ENCODE data around the gene ENOPH1. TPM values are rescaled to one million over a fixed set of nuclear protein-coding genes. Genes with fewer than 3 reads are reported as not detected.
"Not testable (repeated sequence)": the region's sequence is repeated elsewhere in the genome, so short reads cannot be mapped to it uniquely, and the experiment has no call there.

The ENOPH1 gene
- polyA plus RNA-seq, 1 donor: 25.6 TPM

GRCh38 chr4:82469791-82470345, 39.5 kb downstream of the ENOPH1 start:
- no peak for DNase-seq (ENCODE audit: low read depth)

DNA sequence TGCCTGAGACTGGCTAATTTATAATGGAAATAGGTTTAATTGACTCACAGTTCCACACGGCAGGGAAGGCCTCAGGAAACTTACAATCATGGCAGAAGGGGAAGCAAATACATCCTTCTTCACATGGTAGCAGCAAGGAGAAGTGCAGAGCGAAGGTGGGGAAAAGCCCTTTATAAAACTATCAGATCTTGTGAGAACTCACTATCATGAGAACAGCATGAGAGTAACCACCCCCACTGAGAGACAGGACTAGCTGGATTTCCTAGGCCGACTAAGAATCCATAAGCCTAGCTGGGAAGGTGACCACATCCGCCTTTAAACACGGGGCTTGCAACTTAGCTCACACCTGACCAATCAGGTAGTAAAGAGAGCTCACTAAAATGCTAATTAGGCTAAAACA, 42.7 kb downstream of the ENOPH1 start:
- DNase-seq (ENCODE audit: low read depth): not testable (repeated sequence)

DNA sequence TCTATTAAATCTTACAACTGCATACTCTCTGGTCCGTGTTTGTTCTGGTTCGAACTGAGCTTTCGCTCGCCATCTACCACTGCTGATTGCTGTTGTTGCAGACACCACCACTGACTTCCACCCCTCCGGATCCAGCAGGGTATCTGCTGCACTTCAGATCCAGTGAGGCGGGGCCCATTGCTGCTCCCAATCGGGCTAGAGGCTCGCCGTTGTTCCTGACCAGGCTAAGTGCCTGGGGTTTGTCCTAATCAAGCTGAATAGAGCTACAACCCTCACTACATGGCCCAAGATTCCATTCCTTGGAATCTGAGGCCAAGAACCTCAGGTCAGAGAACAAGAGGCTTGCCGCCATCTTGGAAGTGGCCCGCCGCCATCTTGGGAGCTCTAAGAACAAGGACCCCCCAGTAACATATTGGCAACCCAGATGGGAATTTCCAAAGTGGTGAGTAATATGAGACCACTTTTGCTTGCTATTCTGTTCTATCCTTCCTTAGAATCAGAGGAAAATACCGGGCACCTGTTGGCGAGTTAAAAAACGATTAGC, 43.3 kb downstream of the ENOPH1 start:
- no peak for DNase-seq (ENCODE audit: low read depth)

DNA sequence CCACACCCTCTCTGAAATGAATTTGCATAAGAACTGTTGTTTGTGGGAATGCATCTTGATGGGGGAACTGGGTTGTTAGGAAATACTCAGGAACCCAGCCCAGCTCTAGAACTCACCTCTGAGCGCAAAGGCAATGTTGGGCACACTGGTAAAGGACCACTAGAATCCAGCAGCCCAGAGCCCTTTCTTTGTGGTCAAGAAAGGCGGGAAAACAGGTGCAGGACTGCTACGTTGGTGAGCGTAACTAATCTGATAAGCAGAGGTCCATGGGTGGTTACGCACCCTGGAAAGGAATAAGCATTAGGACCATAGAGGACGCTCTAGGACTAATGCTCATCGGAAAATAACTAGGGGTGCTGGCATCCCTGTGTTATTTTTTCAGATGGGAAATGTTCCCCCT, 45.5 kb downstream of the ENOPH1 start:
- not testable (repeated sequence) for DNase-seq (ENCODE audit: low read depth)

- not testable (repeated sequence) for DNase-seq (ENCODE audit: low read depth)
Measured at GRCh38 chr4:82477469-82477868, 47.1 kb downstream of the ENOPH1 start.

- no peak for DNase-seq (ENCODE audit: low read depth)
Measured at GRCh38 chr4:82479562-82479961, 49.2 kb downstream of the ENOPH1 start.

DNA sequence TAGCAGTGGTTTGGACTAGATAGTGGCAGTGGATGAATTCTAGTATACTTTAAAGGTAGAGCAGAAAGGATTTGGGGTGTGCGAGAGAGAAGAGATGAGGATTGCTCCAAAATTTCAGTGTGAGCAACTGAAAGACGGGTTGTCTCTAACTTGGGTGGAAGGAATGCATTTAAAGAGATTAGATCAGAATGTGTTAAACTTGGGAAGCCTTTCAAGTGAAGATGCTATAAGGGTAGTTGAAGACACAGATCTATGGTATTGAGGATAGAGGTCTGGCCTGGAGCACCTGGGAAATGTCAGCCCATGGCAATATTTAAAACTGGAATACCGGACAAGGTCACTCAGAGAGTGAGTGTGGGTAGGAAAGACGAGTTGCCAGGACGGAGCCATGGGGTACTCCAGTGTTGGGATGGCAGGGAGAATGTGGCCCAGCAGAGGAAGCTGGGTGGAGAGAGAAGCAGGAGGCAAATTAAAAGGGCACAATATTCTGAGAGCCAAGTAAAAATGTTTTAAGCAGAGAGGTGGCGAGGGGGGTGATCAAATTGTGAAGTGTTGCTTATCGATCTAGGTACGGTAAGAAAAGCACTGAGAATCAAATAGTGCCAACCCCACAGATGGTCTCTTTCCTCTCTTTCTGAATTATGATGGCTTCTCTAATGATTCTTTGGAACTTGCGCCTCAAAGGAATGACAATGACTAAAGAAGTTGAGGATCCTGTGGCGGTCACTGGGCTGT, 50.5 kb downstream of the ENOPH1 start:
- no peak for DNase-seq (ENCODE audit: low read depth)

GRCh38 chr4:82481506-82481840, 51.1 kb downstream of the ENOPH1 start:
- no peak for DNase-seq (ENCODE audit: low read depth)

DNA sequence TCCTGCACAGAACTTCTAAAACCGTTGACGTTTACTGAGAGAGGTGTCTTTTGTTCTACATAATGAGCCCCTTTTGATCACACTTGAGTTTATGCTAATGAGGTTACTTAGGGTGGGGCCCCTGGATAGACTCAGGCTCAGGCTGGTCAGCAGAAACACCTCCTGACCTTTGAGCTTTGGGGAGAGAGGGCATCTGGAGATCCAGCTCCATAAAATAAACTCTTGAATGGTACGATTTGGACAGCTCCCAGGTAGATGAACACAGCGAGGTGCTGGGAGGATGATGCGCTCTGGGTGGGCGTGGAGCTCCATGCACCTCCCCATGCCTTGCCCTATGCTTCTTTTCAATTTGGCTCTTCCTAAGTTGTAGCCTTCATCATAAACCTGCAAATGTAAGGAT, 52.0 kb downstream of the ENOPH1 start:
- no peak for DNase-seq (ENCODE audit: low read depth)

DNA sequence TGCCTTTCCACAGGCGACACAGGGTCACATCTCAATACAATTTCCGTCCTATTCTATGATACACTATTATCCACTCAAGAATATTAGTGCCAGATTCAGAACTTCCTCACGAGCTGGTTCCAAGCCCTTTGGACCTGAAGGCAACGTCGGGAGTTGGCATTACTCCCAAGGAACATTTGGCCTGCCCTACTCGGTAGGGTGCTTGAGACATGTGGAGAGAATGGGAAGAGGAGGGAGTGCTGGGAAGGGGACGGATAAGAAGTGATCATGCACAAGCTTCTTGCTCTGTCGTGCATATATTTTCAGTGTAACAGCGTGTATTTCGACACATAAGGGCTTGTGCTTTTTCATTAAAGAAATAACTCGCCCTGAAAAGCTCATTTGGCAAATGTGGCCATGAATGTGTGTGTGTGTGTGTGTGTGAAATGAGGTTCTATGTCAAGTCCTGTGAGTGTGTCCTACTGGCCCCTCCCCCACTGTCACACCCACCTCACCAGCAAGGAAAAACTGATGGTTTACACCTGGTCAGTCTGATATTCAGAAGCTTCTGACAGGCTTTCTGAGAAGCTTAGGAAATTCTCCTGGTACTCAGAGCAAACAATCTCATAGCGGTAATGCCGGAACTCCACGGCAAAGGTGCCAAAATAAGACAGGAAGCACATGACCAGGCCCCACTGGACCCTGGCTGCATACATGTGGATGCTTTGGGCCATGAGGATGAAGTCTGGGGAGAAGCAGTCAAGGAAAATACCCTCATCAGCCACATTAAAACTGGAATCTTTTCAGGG, 54.8 kb downstream of the ENOPH1 start:
- no peak for DNase-seq (ENCODE audit: low read depth)

GRCh38 chr4:82489076-82489475, 58.7 kb downstream of the ENOPH1 start:
- DNase-seq (ENCODE audit: low read depth): no peak

- DNase-seq (ENCODE audit: low read depth): no peak
Measured at GRCh38 chr4:82489987-82490386, 59.6 kb downstream of the ENOPH1 start.

GRCh38 chr4:82491251-82491960, 61.0 kb downstream of the ENOPH1 start:
- DNase-seq (ENCODE audit: low read depth): no peak

DNA sequence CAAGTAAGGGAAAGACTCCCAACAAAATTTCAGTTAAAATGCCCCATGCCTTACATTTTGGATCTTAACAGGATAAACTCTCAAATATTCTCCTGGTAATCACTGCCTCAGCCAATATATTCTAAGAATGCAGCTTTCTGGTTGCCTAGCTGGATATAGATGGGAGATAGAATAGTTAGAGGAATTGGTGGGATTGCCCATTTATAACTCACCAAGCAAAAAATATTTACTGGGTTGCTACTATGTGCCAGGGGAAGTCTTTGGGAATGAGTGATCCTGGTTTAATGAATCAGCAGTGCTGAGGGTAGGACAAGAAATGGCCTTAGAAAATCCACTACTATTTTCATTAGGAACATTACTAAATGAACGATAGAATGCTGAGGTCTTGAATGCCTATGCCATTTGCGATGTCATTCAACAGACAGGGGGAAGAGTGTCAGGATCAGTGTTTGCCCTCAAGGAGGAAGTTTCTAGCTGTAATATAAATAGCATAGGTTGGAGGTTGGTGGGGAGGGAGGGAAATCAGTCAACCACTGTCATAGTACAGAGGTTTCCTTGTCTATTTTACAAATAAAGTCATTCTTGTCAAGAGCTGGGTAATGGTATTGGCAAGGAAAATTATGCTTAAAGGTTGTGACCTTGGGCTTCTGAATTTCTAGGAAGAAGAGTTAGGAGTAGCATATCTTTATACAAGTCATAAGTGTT, 63.5 kb downstream of the ENOPH1 start:
- no peak for DNase-seq (ENCODE audit: low read depth)

DNA sequence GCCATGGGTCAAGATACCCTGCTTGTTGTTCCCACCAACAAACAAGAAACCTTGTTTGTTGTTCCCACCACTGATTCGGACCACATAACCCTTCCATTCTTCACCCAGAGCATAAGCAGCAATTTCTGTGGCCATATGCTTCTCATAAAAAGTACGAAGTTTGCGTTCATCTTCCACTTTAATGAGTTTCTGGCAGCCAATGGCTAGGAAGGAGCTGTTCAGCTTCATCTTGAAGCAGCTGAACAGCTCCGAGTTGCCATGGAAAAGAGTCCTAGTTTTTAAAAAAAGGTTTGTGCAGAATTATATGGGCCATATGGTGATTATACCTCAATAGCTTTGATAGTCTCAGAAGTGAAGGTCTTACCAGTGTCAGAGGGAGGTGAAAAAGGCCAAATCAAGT, 65.3 kb downstream of the ENOPH1 start:
- no peak for DNase-seq (ENCODE audit: low read depth)

DNA sequence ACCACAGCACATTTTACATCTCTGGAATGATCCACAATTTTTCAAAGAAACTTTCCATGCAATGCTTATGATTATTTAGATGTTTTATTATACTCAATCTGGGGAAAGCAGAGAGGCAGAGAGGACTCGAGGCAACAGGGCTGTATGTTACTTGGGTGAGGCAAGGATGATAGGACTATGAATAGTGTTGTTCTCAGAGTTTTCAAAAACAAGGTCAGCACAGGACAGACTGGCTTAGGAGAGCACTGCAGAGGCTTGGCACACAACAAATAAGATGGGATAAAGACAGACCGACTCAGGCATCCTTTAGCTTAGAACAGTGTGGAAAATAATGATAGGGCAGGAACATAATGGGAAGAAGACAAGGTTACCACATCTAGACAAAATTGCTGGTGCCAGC, 66.0 kb downstream of the ENOPH1 start:
- no peak for DNase-seq (ENCODE audit: low read depth)

DNA sequence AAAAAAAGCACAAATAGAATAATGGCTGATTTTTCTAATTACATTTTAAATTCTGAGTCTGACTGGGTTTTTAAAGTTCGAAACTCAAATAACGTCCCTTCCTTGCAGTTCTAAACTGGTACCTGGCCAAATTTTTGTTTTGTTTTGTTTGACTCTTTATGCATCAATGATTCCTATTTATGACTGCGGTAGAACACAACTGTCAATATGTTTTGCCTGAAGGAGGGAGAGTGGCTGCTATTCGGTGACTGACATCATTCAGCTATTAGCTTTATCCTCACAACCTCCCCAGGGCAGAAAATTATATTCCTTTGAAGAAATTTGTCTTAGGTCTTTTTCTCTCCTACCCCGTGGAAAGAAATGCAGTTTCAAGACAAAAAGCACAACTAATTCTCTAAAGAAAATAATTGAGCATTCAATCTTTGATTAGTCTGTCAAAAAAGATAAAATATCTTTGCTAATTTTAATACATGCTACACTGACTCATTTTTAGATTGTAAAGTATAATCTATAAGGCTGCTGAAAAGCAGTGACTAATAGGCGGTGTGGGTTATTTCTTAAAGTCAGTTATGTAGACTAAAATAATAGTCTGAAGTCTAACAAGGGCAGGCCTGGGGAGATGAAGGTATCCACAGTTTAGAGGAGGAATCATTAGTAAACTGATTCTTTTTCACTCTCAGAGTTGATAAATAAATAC, 69.5 kb downstream of the ENOPH1 start:
- DNase-seq (ENCODE audit: low read depth): no peak

DNA sequence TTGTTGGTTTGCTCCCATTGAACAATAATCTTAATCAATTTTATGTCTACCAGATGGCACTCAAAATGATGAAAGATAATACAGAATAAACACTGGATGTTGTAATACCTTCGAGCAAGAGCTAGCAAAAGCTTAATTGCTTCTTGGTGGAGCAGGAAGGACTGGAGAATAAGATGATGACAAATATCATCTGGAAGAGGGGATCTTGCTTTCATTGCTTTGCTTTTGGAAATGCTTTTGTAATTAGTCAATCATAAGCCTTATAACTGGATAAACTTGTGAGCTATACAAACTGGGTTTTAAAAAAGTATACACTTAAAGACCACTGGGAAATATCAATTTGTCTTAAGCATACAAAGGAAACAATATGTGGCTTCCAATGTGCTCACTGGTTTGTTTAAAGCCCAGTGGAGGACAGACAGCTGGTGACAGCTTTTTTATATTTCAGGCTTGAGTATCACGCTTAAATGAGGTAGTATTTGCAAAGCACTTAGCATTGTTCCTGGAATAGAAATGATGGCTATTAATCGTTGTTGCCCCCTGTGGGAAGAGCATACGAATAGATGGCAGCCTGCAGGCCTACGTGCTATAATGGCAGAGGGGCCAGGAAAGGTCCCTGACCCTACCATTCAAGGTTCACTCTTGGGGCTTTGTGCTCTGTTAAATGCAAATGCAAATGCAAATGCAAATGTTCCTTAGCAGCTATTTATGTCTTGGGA, 70.2 kb downstream of the ENOPH1 start:
- DNase-seq (ENCODE audit: low read depth): no peak

GRCh38 chr4:82501154-82501442, 70.7 kb downstream of the ENOPH1 start:
- no peak for DNase-seq (ENCODE audit: low read depth)

DNA sequence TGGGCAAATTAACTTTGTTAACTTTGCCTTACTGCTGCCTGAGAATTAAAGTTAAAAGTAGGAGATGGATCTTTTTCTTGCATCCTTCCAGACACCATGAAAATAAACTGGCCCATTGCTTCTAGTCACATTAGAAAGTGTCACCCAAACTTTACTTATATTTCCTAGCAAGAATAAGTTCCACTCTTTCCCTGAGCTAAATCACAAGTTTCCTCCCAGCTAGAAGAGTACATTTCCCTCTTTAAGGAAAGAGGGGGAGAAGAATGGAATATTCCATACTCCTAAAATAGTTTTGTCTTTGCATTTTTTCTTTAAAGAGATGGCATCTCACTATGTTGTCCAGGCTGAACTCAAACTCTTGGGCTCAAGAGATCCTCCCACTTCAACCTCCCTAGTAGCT, 77.6 kb downstream of the ENOPH1 start:
- DNase-seq (ENCODE audit: low read depth): no peak
